ENCODE measurements around the gene RHOB. TPM values are rescaled to one million over a fixed set of nuclear protein-coding genes. Genes with fewer than 3 reads are reported as not detected.

Gene RHOB
- total and polyA plus RNA-seq, 2 donors (not counting 1 experiment from before 2014, with no cell fraction given): 63.0 to 1,037 TPM

GRCh38 chr2:20487030-20487391 is 40.1 kb downstream of the RHOB start:
- no peaks in the 10 kb centered on the region for H3K9me3 Mint-ChIP-seq (ENCODE audit: insufficient read depth)
- 82% methylated on average over 3 of the region's 3 CpGs for WGBS (ENCODE audit: insufficient coverage)
- DNase-seq: no peak
- POLR2A ChIA-PET: no interaction called here
- H3K27me3 Mint-ChIP-seq: peaks cover 10% of the 10 kb centered on the region
- ATAC-seq (ENCODE audit: low read depth): no peak
- H3K9me3 ChIP-seq (ENCODE audit: control extremely low read depth in 1 of 3, control insufficient read depth in 2 of 3, insufficient read depth in 1 of 3, low read length in 2 of 3): no peaks in the 10 kb centered on the region
- no peaks in the 10 kb centered on the region for H3K79me2 ChIP-seq (ENCODE audit: control insufficient read depth, insufficient read depth, low read length)
- H3K4me1 Mint-ChIP-seq: no peaks in the 10 kb centered on the region
- no peak overlapping the region for H2AFZ ChIP-seq (ENCODE audit: insufficient read depth, low read depth, low read length, poor library complexity, severe bottlenecking)
- H3K9ac ChIP-seq (ENCODE audit: low read length): no peak overlapping the region
- no peak overlapping the region for H3K4me3 Mint-ChIP-seq
- H3K4me3 ChIP-seq (ENCODE audit: control extremely low read depth in 1 of 5, extremely low read depth in 1 of 5, insufficient read depth in 1 of 5, low read depth in 2 of 5, low read length in 4 of 5): no peak overlapping the region
- H3K4me1 ChIP-seq (ENCODE audit: control insufficient read depth in 2 of 2, insufficient read depth in 2 of 2, low read length in 2 of 2): no peaks in the 10 kb centered on the region
- CTCF ChIA-PET: no interaction called here
- no peak overlapping the region for H3K27ac Mint-ChIP-seq
- H3K27ac ChIP-seq (ENCODE audit: low read length in 2 of 2): no peak overlapping the region
- no peaks in the 10 kb centered on the region for H4K20me1 ChIP-seq (ENCODE audit: control insufficient read depth, insufficient read depth, low read length, poor library complexity, severe bottlenecking)
- no peaks in the 10 kb centered on the region for H3K36me3 ChIP-seq (replicated peaks in 1 of 2; ENCODE audit: control extremely low read depth in 1 of 2, control insufficient read depth in 1 of 2, extremely low read depth in 1 of 2, insufficient read depth in 2 of 2, low read length in 1 of 2)
- H3K27me3 ChIP-seq (replicated peaks in 1 of 4; ENCODE audit: control extremely low read depth in 1 of 4, control insufficient read depth in 3 of 4, insufficient read depth in 4 of 4, low read length in 3 of 4): no peaks in the 10 kb centered on the region
- H3K4me2 ChIP-seq (replicated peaks; ENCODE audit: low read depth, low read length, poor library complexity, severe bottlenecking): no peak overlapping the region
- TF ChIP-seq CTCF (IDR thresholded peaks at IDR 0.05): no peak
- no peak for TF ChIP-seq EZH2 (IDR thresholded peaks at IDR 0.05; ENCODE audit: borderline replicate concordance, insufficient read depth, low read depth, low read length, poor library complexity, severe bottlenecking)
- intact Hi-C loops (cut with micrococcal nuclease): no loop called here

- H3K79me2 ChIP-seq (ENCODE audit: control insufficient read depth, insufficient read depth, low read length): no peaks in the 10 kb centered on the region
- H3K27me3 ChIP-seq (replicated peaks in 1 of 4; ENCODE audit: control extremely low read depth in 1 of 4, control insufficient read depth in 3 of 4, insufficient read depth in 4 of 4, low read length in 3 of 4): no peaks in the 10 kb centered on the region
- ChIA-PET POLR2A (no interaction called here), CTCF (no interaction called here)
- no peak overlapping the region for H3K4me3 ChIP-seq (ENCODE audit: control extremely low read depth in 1 of 5, extremely low read depth in 1 of 5, insufficient read depth in 1 of 5, low read depth in 2 of 5, low read length in 4 of 5)
- H3K4me2 ChIP-seq (replicated peaks; ENCODE audit: low read depth, low read length, poor library complexity, severe bottlenecking): no peak overlapping the region
- no peak for ATAC-seq (ENCODE audit: low read depth)
- no peaks in the 10 kb centered on the region for H3K36me3 ChIP-seq (replicated peaks in 1 of 2; ENCODE audit: control extremely low read depth in 1 of 2, control insufficient read depth in 1 of 2, extremely low read depth in 1 of 2, insufficient read depth in 2 of 2, low read length in 1 of 2)
- intact Hi-C loops (cut with micrococcal nuclease): no loop called here
- H3K27ac Mint-ChIP-seq: no peak overlapping the region
- H3K27ac ChIP-seq (ENCODE audit: low read length in 2 of 2): no peak overlapping the region
- no peaks in the 10 kb centered on the region for H3K4me1 Mint-ChIP-seq
- no peaks in the 10 kb centered on the region for H3K9me3 ChIP-seq (ENCODE audit: control extremely low read depth in 1 of 3, control insufficient read depth in 2 of 3, insufficient read depth in 1 of 3, low read length in 2 of 3)
- H4K20me1 ChIP-seq (ENCODE audit: control insufficient read depth, insufficient read depth, low read length, poor library complexity, severe bottlenecking): no peaks in the 10 kb centered on the region
- no peak overlapping the region for H2AFZ ChIP-seq (ENCODE audit: insufficient read depth, low read depth, low read length, poor library complexity, severe bottlenecking)
- TF ChIP-seq CTCF (IDR thresholded peaks at IDR 0.05) (no peak), EZH2 (IDR thresholded peaks at IDR 0.05; ENCODE audit: borderline replicate concordance, insufficient read depth, low read depth, low read length, poor library complexity, severe bottlenecking) (no peak)
- no peak overlapping the region for H3K9ac ChIP-seq (ENCODE audit: low read length)
- H3K4me1 ChIP-seq (ENCODE audit: control insufficient read depth in 2 of 2, insufficient read depth in 2 of 2, low read length in 2 of 2): no peaks in the 10 kb centered on the region
- H3K4me3 Mint-ChIP-seq: no peak overlapping the region
- no peaks in the 10 kb centered on the region for H3K9me3 Mint-ChIP-seq (ENCODE audit: insufficient read depth)
- WGBS (ENCODE audit: insufficient coverage): 95% methylated on average over 6 of the region's 9 CpGs
- H3K27me3 Mint-ChIP-seq: peaks cover 10% of the 10 kb centered on the region
- no peak for DNase-seq
These were observed 40.7 kb downstream of the RHOB start for GRCh38 chr2:20487392-20488174.
